A549 (cell line): Measurements from ENCODE around the gene PRKG1. TPM values are rescaled to one million over a fixed set of nuclear protein-coding genes. Genes with fewer than 3 reads are reported as not detected.

ENCODE experiments used
- ATAC-seq, 2 experiments: fragments of 200-7000 bp in 1 of 2; fragments of >200 bp in 1 of 2; cut with Nextera tagmentation in 1 of 2; cut with Tn5 transposase in 1 of 2; 3 replicates each; pipeline versions ENCODE4 v1.8.0 to v1.9.1; 2018 to 2020; ENCODE audit warnings: mild to moderate bottlenecking in 1 of 2, moderate library complexity in 1 of 2
- CTCF ChIA-PET: fragments of 300-600 bp; sonication (Branson Sonifier 250); formaldehyde crosslinking; extraction: SDS; loops from one replicate; lab custom pipeline; 2021; ENCODE audit warnings: antibody characterized with exemption, inconsistent platforms; lab: Yijun Ruan, JAX
- POLR2A ChIA-PET: fragments of 350-600 bp; formaldehyde crosslinking; extraction: SDS; loops from one replicate; lab custom pipeline; 2021; ENCODE audit warnings: antibody characterized with exemption, inconsistent platforms; lab: Yijun Ruan, JAX
- DNase-seq, 2 experiments: peaks; one replicate each; pipeline versions ENCODE4 v3.0.0 to v3.0.0-alpha.2; 2011 to 2016; ENCODE audit warnings: low read depth in 1 of 2, low spot score in 1 of 2
- FAIRE-seq: peaks from 2 replicates; lab custom pipeline; 2011; peaks lifted over from hg19 to GRCh38; lab: Jason Lieb, UNC
- H3K27ac ChIP-seq, 2 experiments: fragments of >200 bp; sonication (Bioruptor Twin); formaldehyde crosslinking; 3 replicates each; pipeline ENCODE4 v1.5.1; 2016 to 2017
- H3K4me1 ChIP-seq: fragments of >200 bp; sonication (Bioruptor Twin); formaldehyde crosslinking; 3 replicates; pipeline ENCODE4 v1.6.1; 2016
- H3K4me2 ChIP-seq: fragments of >200 bp; sonication (Bioruptor Twin); formaldehyde crosslinking; 3 replicates; pipeline ENCODE4 v1.6.1; 2016
- H3K4me3 ChIP-seq: fragments of >200 bp; sonication (Bioruptor Twin); formaldehyde crosslinking; 3 replicates; pipeline ENCODE4 v1.5.1; 2016
- H3K9me3 ChIP-seq: fragments of >200 bp; sonication (Bioruptor Twin); formaldehyde crosslinking; 3 replicates; pipeline ENCODE4 v1.6.1; 2016
- CEBPB ChIP-seq, 2 experiments: fragments of >200 bp in 1 of 2; sonication (Bioruptor Twin) in 1 of 2; formaldehyde crosslinking in 1 of 2; IDR thresholded peaks; 2 replicates each; pipeline ENCODE4 v1.6.1; 2012 to 2016
- E2F6 ChIP-seq: IDR thresholded peaks from 2 replicates; pipeline ENCODE4 v1.6.1; 2012; ENCODE audit warnings: low read depth, borderline replicate concordance
- EHMT2 ChIP-seq: fragments of 200-600 bp; sonication (generic); IDR thresholded peaks from 2 replicates; pipeline ENCODE4 v1.6.1; 2016; ENCODE audit warnings: antibody characterized with exemption, low read depth, mild to moderate bottlenecking, moderate library complexity
- EP300 ChIP-seq, 2 experiments: fragments of >200 bp; sonication (Bioruptor Twin); formaldehyde crosslinking; IDR thresholded peaks; 2 replicates in 1 of 2; 3 replicates in 1 of 2; pipeline ENCODE4 v1.6.1; 2016 to 2017
- ESRRA ChIP-seq: fragments of 150-350 bp; IDR thresholded peaks from 2 replicates; pipeline ENCODE4 v1.6.1; 2014; ENCODE audit warnings: mild to moderate bottlenecking, low read length, borderline replicate concordance
- HES2 ChIP-seq: fragments of >200 bp; sonication (Bioruptor Twin); formaldehyde crosslinking; IDR thresholded peaks from 2 replicates; pipeline ENCODE4 v1.6.1; 2016
- HEYL ChIP-seq: fragments of 250-450 bp; sonication (Bioruptor Pico); IDR thresholded peaks from 2 replicates; pipeline ENCODE4 v1.8.0; 2021; ENCODE audit warnings: mild to moderate bottlenecking, moderate library complexity
- HOXB13 ChIP-seq: fragments of 250-450 bp; sonication (Bioruptor Pico); IDR thresholded peaks from 2 replicates; pipeline ENCODE4 v1.5.0; 2020; ENCODE audit warnings: low read depth, mild to moderate bottlenecking, moderate library complexity
- HOXB5 ChIP-seq: fragments of 250-450 bp; sonication (Bioruptor Pico); IDR thresholded peaks from 2 replicates; pipeline ENCODE4 v1.5.0; 2020; ENCODE audit warnings: mild to moderate bottlenecking, moderate library complexity
- JUNB ChIP-seq: fragments of >200 bp; sonication (Bioruptor Twin); formaldehyde crosslinking; IDR thresholded peaks from 2 replicates; pipeline ENCODE4 v1.6.1; 2016
- MAX ChIP-seq: IDR thresholded peaks from 2 replicates; pipeline ENCODE4 v1.6.1; 2012
- NFE2L2 ChIP-seq: fragments of 150-350 bp; conservative IDR thresholded peaks from 2 replicates; pipeline ENCODE4 v1.6.1; 2014; ENCODE audit warnings: low read length
- NPAS2 ChIP-seq: fragments of 250-450 bp; sonication (Bioruptor Pico); IDR thresholded peaks from 2 replicates; pipeline ENCODE4 v1.8.0; 2022; ENCODE audit warnings: mild to moderate bottlenecking, moderate library complexity, borderline replicate concordance
- PBX3 ChIP-seq: IDR thresholded peaks from 2 replicates; pipeline ENCODE4 v1.6.1; 2012
- PHF8 ChIP-seq: fragments of 200-600 bp; sonication (generic); IDR thresholded peaks from 2 replicates; pipeline ENCODE4 v1.6.1; 2016; ENCODE audit warnings: low read depth, mild to moderate bottlenecking, antibody characterized with exemption, moderate library complexity, borderline replicate concordance
- RCOR1 ChIP-seq: fragments of 150-350 bp; IDR thresholded peaks from 2 replicates; pipeline ENCODE4 v1.6.1; 2014; ENCODE audit warnings: antibody characterized with exemption, low read length, low read depth
- REST ChIP-seq: fragments of 200-600 bp; sonication (generic); IDR thresholded peaks from 2 replicates; pipeline ENCODE4 v1.6.1; 2016; ENCODE audit warnings: antibody characterized with exemption, mild to moderate bottlenecking, moderate library complexity
- RFX5 ChIP-seq: fragments of 450-650 bp; IDR thresholded peaks from 2 replicates; pipeline ENCODE4 v1.7.1; 2014; ENCODE audit warnings: antibody characterized with exemption, mild to moderate bottlenecking, moderate library complexity
- TP53 ChIP-seq: fragments of 250-450 bp; sonication (Bioruptor Pico); IDR thresholded peaks from 2 replicates; pipeline ENCODE4 v1.5.0; 2021; ENCODE audit warnings: mild to moderate bottlenecking, moderate library complexity
- ZFP36 ChIP-seq: fragments of 450-650 bp; IDR thresholded peaks from 2 replicates; pipeline ENCODE4 v1.6.1; 2014; ENCODE audit warnings: borderline replicate concordance; ENCODE audit not compliant: partially characterized antibody
- ZSCAN20 ChIP-seq: fragments of 250-450 bp; sonication (Bioruptor Pico); IDR thresholded peaks from 2 replicates; pipeline ENCODE4 v1.8.0; 2022; ENCODE audit warnings: mild to moderate bottlenecking, moderate library complexity
- WGBS: methylation state at CpG from one replicate; pipeline ENCODE4 v1.1.6; 2017; ENCODE audit errors: missing lambda C conversion rate; 5-methylcytosine and 5-hydroxymethylcytosine counted together
- polyA plus RNA-seq, 4 experiments: library from polyadenylated mRNA; depleted of rRNA in 3 of 4; stranded (reverse); fragments of >200 nt; fragmentation: RNase III in 1 of 4; extraction: RNeasy Plus Mini Kit Qiagen cat#74134 plus additional on column Dnase treatment in 1 of 4; gene quantifications; 2 replicates in 3 of 4; 3 replicates in 1 of 4; pipeline ENCODE4 v1.2.3, GENCODE V29; 2011 to 2017

The PRKG1 gene
- polyA plus RNA-seq, 2 of the 4 experiments (the other 2 are of a cell fraction), result not detected

- TF ChIP-seq REST (no peak), HES2 (no peak), ZSCAN20 (no peak), ZFP36 (no peak), EHMT2 (no peak), RCOR1 (no peak), JUNB (no peak)
These were observed 64.9 kb downstream of the PRKG1 start (continued) for GRCh38 chr10:51139176-51139575.

- no peaks in the 10 kb centered on the region for H3K4me1 ChIP-seq
- H3K27ac ChIP-seq, result no peak overlapping the region
- no peak overlapping the region for H3K4me2 ChIP-seq
- FAIRE-seq (no peak), ATAC-seq (no peak), DNase-seq (no peak)
- ChIA-PET POLR2A (no interaction called here), CTCF (no interaction called here)
- 0% methylated on average over 2 of the region's 2 CpGs for WGBS
- no peak overlapping the region for H3K4me3 ChIP-seq
- H3K9me3 ChIP-seq, result no peaks in the 10 kb centered on the region
- no peak for TF ChIP-seq ZSCAN20
- no peak for TF ChIP-seq NFE2L2
- TF ChIP-seq MAX, result no peak
- no peak for TF ChIP-seq ESRRA
- TF ChIP-seq RFX5, result no peak
- no peak for TF ChIP-seq CEBPB (IDR thresholded peaks at IDR 0.05)
- no peak for TF ChIP-seq JUNB
- TF ChIP-seq E2F6, result no peak
- no peak for TF ChIP-seq PHF8
- TF ChIP-seq HOXB5 (CRISPR knock-in tag), result no peak
- no peak for TF ChIP-seq HEYL (CRISPR knock-in tag)
- no peak for TF ChIP-seq EP300 (IDR thresholded peaks at IDR 0.05)
- no peak for TF ChIP-seq TP53 (CRISPR knock-in tag)
- TF ChIP-seq NPAS2 (CRISPR knock-in tag), result no peak
These were observed 66.7 kb downstream of the PRKG1 start for GRCh38 chr10:51141010-51141409.

- DNase-seq (no peak), FAIRE-seq (no peak), ATAC-seq (no peak)
- 50% methylated on average over 1 of the region's 1 CpG for WGBS
- H3K27ac ChIP-seq, result no peak overlapping the region
- CTCF ChIA-PET, result no interaction called here
- no peak for TF ChIP-seq RCOR1
- TF ChIP-seq PBX3, result no peak
- no peak for TF ChIP-seq HOXB13 (CRISPR knock-in tag)
- no peaks in the 10 kb centered on the region for H3K4me1 ChIP-seq
- H3K9me3 ChIP-seq, result no peaks in the 10 kb centered on the region
- POLR2A ChIA-PET, result no interaction called here
- no peak overlapping the region for H3K4me2 ChIP-seq
- no peak overlapping the region for H3K4me3 ChIP-seq
These were observed 70.0 kb downstream of the PRKG1 start for GRCh38 chr10:51144161-51144781.
